K562 (cell line): ENCODE measurements around the gene KRI1. TPM values are rescaled to one million over a fixed set of nuclear protein-coding genes. Genes with fewer than 3 reads are reported as not detected.

Experiments
- ASH1L ChIP-seq: fragments of 450-650 bp; IDR thresholded peaks from 2 replicates; pipeline ENCODE4 v1.6.1; 2018; ENCODE audit warnings: borderline replicate concordance, mild to moderate bottlenecking, low read depth; ENCODE audit not compliant: partially characterized antibody
- DACH1 ChIP-seq: fragments of 450-650 bp; IDR thresholded peaks from 2 replicates; pipeline ENCODE4 v1.6.1; 2018; ENCODE audit not compliant: partially characterized antibody
- EGR1 ChIP-seq: fragments of 450-650 bp; conservative IDR thresholded peaks from 2 replicates; pipeline ENCODE4 v1.6.1; 2017; ENCODE audit warnings: mild to moderate bottlenecking
- GABPB1 ChIP-seq: sonication (generic); formaldehyde crosslinking; IDR thresholded peaks from 2 replicates; pipeline ENCODE4 v1.8.0; 2022; ENCODE audit warnings: mild to moderate bottlenecking, missing genetic modification reagents
- HNRNPK ChIP-seq: fragments of 200-400 bp; formaldehyde crosslinking; IDR thresholded peaks from one replicate; pipeline ENCODE4 v1.6.1; 2018; ENCODE audit warnings: mild to moderate bottlenecking, low read depth, low read length; ENCODE audit not compliant: poor library complexity, severe bottlenecking
- HNRNPLL ChIP-seq: fragments of 200-400 bp; formaldehyde crosslinking; IDR thresholded peaks from 2 replicates; pipeline ENCODE4 v1.6.1; 2017; ENCODE audit warnings: low read length, low read depth, mild to moderate bottlenecking; ENCODE audit not compliant: poor library complexity, severe bottlenecking
- KAT7 ChIP-seq: sonication (generic); formaldehyde crosslinking; IDR thresholded peaks from 2 replicates; pipeline ENCODE4 v1.8.0; 2022; ENCODE audit warnings: missing genetic modification reagents, mild to moderate bottlenecking, borderline replicate concordance
- MLLT1 ChIP-seq, 2 experiments: fragments of 450-650 bp; IDR thresholded peaks; 2 replicates each; pipeline ENCODE4 v1.6.1; 2016
- NR3C1 ChIP-seq: sonication (generic); formaldehyde crosslinking; IDR thresholded peaks from 2 replicates; pipeline ENCODE4 v1.8.1; 2022; ENCODE audit warnings: missing genetic modification reagents
- RAD21 ChIP-seq, 2 experiments: fragments of 250-450 bp in 1 of 2; fragments of 450-650 bp in 1 of 2; sonication (Bioruptor Pico) in 1 of 2; formaldehyde crosslinking in 1 of 2; IDR thresholded peaks in 1 of 2; conservative IDR thresholded peaks in 1 of 2; 2 replicates each; pipeline versions ENCODE4 v1.4.0 to v1.8.0; 2020 to 2022; ENCODE audit warnings: mild to moderate bottlenecking in 2 of 2, moderate library complexity in 1 of 2
- RB1 ChIP-seq: fragments of 450-650 bp; IDR thresholded peaks from 2 replicates; pipeline ENCODE4 v1.6.1; 2017; ENCODE audit warnings: low read depth, mild to moderate bottlenecking
- RBBP5 ChIP-seq: fragments of 200-600 bp; sonication (generic); IDR thresholded peaks from 2 replicates; pipeline ENCODE4 v1.6.1; 2012; ENCODE audit warnings: borderline replicate concordance, mild to moderate bottlenecking, low read length, control low read depth, inconsistent platforms; ENCODE audit not compliant: insufficient read depth, poor library complexity, severe bottlenecking
- RBM34 ChIP-seq: fragments of 200-400 bp; formaldehyde crosslinking; IDR thresholded peaks from 2 replicates; pipeline ENCODE4 v1.6.1; 2018; ENCODE audit warnings: low read length, borderline replicate concordance; ENCODE audit not compliant: insufficient read depth
- TAF9B ChIP-seq: fragments of 450-650 bp; IDR thresholded peaks from 2 replicates; pipeline ENCODE4 v1.6.1; 2018; ENCODE audit warnings: mild to moderate bottlenecking; ENCODE audit not compliant: partially characterized antibody
- TFE3 ChIP-seq: fragments of 450-650 bp; formaldehyde crosslinking; IDR thresholded peaks from 2 replicates; pipeline ENCODE4 v1.4.0; 2020; ENCODE audit warnings: mild to moderate bottlenecking, mixed read lengths
- ZKSCAN8 ChIP-seq: fragments of 200-800 bp; sonication (Bioruptor generic); IDR thresholded peaks from 2 replicates; pipeline ENCODE4 v1.6.1; 2016; ENCODE audit warnings: missing genetic modification characterization, missing compliant biosample characterization
- ZNF274 ChIP-seq: IDR thresholded peaks from 2 replicates; pipeline ENCODE4 v1.6.1; 2011; ENCODE audit warnings: low read depth, mild to moderate bottlenecking, low read length, moderate library complexity, borderline replicate concordance
- ZNF639 ChIP-seq, 2 experiments: fragments of 200-800 bp in 1 of 2; sonication (Bioruptor generic) in 1 of 2; sonication (generic) in 1 of 2; formaldehyde crosslinking in 1 of 2; IDR thresholded peaks in 1 of 2; conservative IDR thresholded peaks in 1 of 2; 2 replicates each; pipeline versions ENCODE4 v1.5.0 to v1.6.1; 2016 to 2020; ENCODE audit warnings: missing compliant biosample characterization in 1 of 2, missing genetic modification characterization in 1 of 2, missing genetic modification reagents in 1 of 2
- ZNF740 ChIP-seq, 3 experiments: fragments of 200-800 bp in 1 of 3; sonication (Bioruptor generic) in 1 of 3; sonication (generic) in 1 of 3; formaldehyde crosslinking in 1 of 3; IDR thresholded peaks; 2 replicates each; pipeline versions ENCODE4 v1.6.1 to v1.8.0; 2016 to 2022; ENCODE audit warnings: mild to moderate bottlenecking in 2 of 3, missing compliant biosample characterization in 2 of 3, missing genetic modification characterization in 2 of 3, missing genetic modification reagents in 1 of 3
- polyA plus RNA-seq, 8 experiments: library from polyadenylated mRNA; depleted of rRNA in 4 of 8; stranded (reverse) in 5 of 8; unstranded in 3 of 8; fragments of >200 nt; fragmentation: Nextera tagmentation in 2 of 8; fragmentation: Illumina TruSeq in 1 of 8; extraction: Ambion mirVana in 2 of 8; extraction: Trizol in 1 of 8; gene quantifications; 2 replicates each; pipeline versions ENCODE4 v1.2.1 to v1.2.3, GENCODE V29; 2011 to 2014; ENCODE audit warnings: inconsistent platforms in 1 of 8, missing spikeins in 1 of 8
- total RNA-seq, 7 experiments: library from RNA; depleted of rRNA in 6 of 7; stranded (reverse); fragments of >200 nt in 6 of 7; fragmentation: Illumina TruSeq in 2 of 7; extraction: Trizol in 2 of 7; gene quantifications; 2 replicates each; pipeline versions ENCODE4 v1.2.1 to v1.2.3, GENCODE V29; 2011 to 2021; ENCODE audit warnings: low replicate concordance in 1 of 7

KRI1 gene
- total and polyA plus RNA-seq, 9 of the 15 experiments (the other 6 are each of a cell fraction or from before 2014, with no cell fraction given) = 1.1 to 50.7 (median 24.7) TPM

GRCh38 chr19:10565567-10566407 lies at the start of gene KRI1 (continued):
- TF ChIP-seq HNRNPLL (peak; percentile 58), DACH1 (peak; percentile 19), RBBP5 (peak; percentile 95), RAD21 (CRISPR knock-in tag; conservative IDR thresholded peaks at IDR 0.05 in 1 of 2, IDR thresholded peaks at IDR 0.05 in 1 of 2) (no peak), HNRNPK (peak; percentile 13), TAF9B (peak; percentile 33), ASH1L (no peak), EGR1 (peak; percentile 87), RB1 (peak; percentile 93), MLLT1 (IDR thresholded peaks at IDR 0.05) (no peak), ZKSCAN8 (CRISPR knock-in tag) (no peak), ZNF274 (no peak), KAT7 (CRISPR knock-in tag) (no peak), ZNF740 (CRISPR knock-in tag; IDR thresholded peaks at IDR 0.05) (peak; percentile 98), ZNF740 (tag; IDR thresholded peaks at IDR 0.05) (peak in 1 of 2 experiments; percentile 96; a peak in 2 of 4 replicates), RBM34 (peak; percentile 95; the same call in 1 of the 2 replicates), GABPB1 (peak; percentile 78), NR3C1 (CRISPR knock-in tag) (peak; percentile 66; the same call in 1 of the 2 replicates), TFE3 (CRISPR knock-in tag) (no peak), ZNF639 (CRISPR knock-in tag; conservative IDR thresholded peaks at IDR 0.05 in 1 of 2, IDR thresholded peaks at IDR 0.05 in 1 of 2) (peak in 1 of 2 experiments; percentile 95; a peak in 2 of 4 replicates)
